OCI-LY3 (cell line): ENCODE data around the gene SLC36A3.
A peak's percentile ranks its signal among the peaks of the same experiment; 100 is the strongest.

Experiments
- H2AFZ ChIP-seq: fragments of 200-600, 300-600 bp; shearing (Covaris generic); 2 replicates; pipeline ENCODE4 v1.6.0; 2014; ENCODE audit warnings: antibody characterized with exemption, low read depth, low read length
- H3K27ac ChIP-seq: fragments of 200-600, 300-600 bp; sonication (generic); 2 replicates; pipeline ENCODE4 v1.5.1; 2014; ENCODE audit warnings: mild to moderate bottlenecking, low read length, moderate library complexity, mixed read lengths
- H3K27me3 ChIP-seq: fragments of 200-600, 300-600 bp; sonication (generic); 2 replicates; pipeline ENCODE4 v1.6.1; 2014; ENCODE audit warnings: low read depth, low read length, mixed read lengths
- H3K36me3 ChIP-seq: fragments of 200-600, 300-600 bp; sonication (generic); replicated peaks from 2 replicates; pipeline ENCODE3; 2014; ENCODE audit warnings: low read depth, low read length, mixed read lengths
- H3K4me1 ChIP-seq: fragments of 300-600, 200-600 bp; sonication (generic); 2 replicates; pipeline ENCODE4 v1.6.1; 2014; ENCODE audit warnings: low read length, mixed read lengths
- H3K4me2 ChIP-seq: fragments of 200-600, 300-600 bp; sonication (generic); 2 replicates; pipeline ENCODE4 v1.6.1; 2014; ENCODE audit warnings: low read length, mixed read lengths
- H3K4me3 ChIP-seq: fragments of 300-600, 200-600 bp; sonication (generic); 2 replicates; pipeline ENCODE4 v1.5.1; 2014; ENCODE audit warnings: antibody characterized with exemption, mild to moderate bottlenecking, low read length, moderate library complexity
- H3K79me2 ChIP-seq: fragments of 300-600, 200-600 bp; shearing (Covaris generic); 2 replicates; pipeline ENCODE4 v1.6.1; 2014; ENCODE audit warnings: mild to moderate bottlenecking, low read length, mixed read lengths
- H3K9ac ChIP-seq: fragments of 300-600, 200-600 bp; shearing (Covaris generic); 2 replicates; pipeline ENCODE4 v1.6.0; 2014; ENCODE audit warnings: mild to moderate bottlenecking, low read length, moderate library complexity
- H3K9me3 ChIP-seq: fragments of 200-600, 300-600 bp; shearing (Covaris generic); 2 replicates; pipeline ENCODE4 v1.6.1; 2014; ENCODE audit warnings: low read length, mixed read lengths; ENCODE audit not compliant: insufficient read depth
- H4K20me1 ChIP-seq: fragments of 200-600, 300-600 bp; sonication (generic); 2 replicates; pipeline ENCODE4 v1.6.1; 2016; ENCODE audit warnings: low read length, mixed read lengths; ENCODE audit not compliant: insufficient read depth
- CTCF ChIP-seq: fragments of 200-600, 300-600 bp; sonication (generic); IDR thresholded peaks from 2 replicates; pipeline ENCODE4 v1.5.1; 2014; ENCODE audit warnings: antibody characterized with exemption, low read length, low read depth
- EZH2phosphoT487 ChIP-seq: fragments of 200-600 bp; shearing (Covaris generic); IDR thresholded peaks from 2 replicates; pipeline ENCODE4 v1.6.1; 2018; ENCODE audit warnings: antibody characterized with exemption, mixed run types, low read depth

SLC36A3 gene

GRCh38 chr5:151251001-151251551, 52.5 kb downstream of the SLC36A3 start:
- no peak for TF ChIP-seq EZH2phosphoT487
- no peak for TF ChIP-seq CTCF
- no peaks in the 10 kb centered on the region for H4K20me1 ChIP-seq
- H3K9me3 ChIP-seq: no peaks in the 10 kb centered on the region

GRCh38 chr5:151250346-151251000, 53.1 kb downstream of the SLC36A3 start:
- Histone ChIP-seq H3K36me3 (peaks cover 5% of the 10 kb centered on the region), H3K9me3 (no peaks in the 10 kb centered on the region), H3K79me2 (peaks cover 24% of the 10 kb centered on the region), H3K27me3 (no peaks in the 10 kb centered on the region), H2AFZ (0 out of 2 replicates have a peak overlapping the region, but pooled peaks have one; percentile 58), H4K20me1 (no peaks in the 10 kb centered on the region), H3K9ac (peak overlapping the region; percentile 68; the same call in 1 of the 2 replicates), H3K4me1 (peaks cover 47% of the 10 kb centered on the region), H3K4me2 (peak overlapping the region; percentile 96), H3K27ac (peak overlapping the region; percentile 68), H3K4me3 (peak overlapping the region; percentile 57)
- TF ChIP-seq CTCF (no peak), EZH2phosphoT487 (no peak)

More at GRCh38 chr5:151251001-151251551, 52.5 kb downstream of the SLC36A3 start:
- Histone ChIP-seq H2AFZ (peak overlapping the region; percentile 58; the same call in 1 of the 2 replicates), H3K79me2 (peaks cover 30% of the 10 kb centered on the region), H3K27me3 (no peaks in the 10 kb centered on the region), H3K4me2 (peak overlapping the region; percentile 96), H3K9ac (peak overlapping the region; percentile 68; the same call in 1 of the 2 replicates), H3K4me3 (peak overlapping the region; percentile 76), H3K4me1 (peaks cover 49% of the 10 kb centered on the region), H3K36me3 (peaks cover 5% of the 10 kb centered on the region), H3K27ac (peak overlapping the region; percentile 68)

- Histone ChIP-seq H3K4me3 (no peak overlapping the region), H3K79me2 (peaks cover 13% of the 10 kb centered on the region), H3K4me2 (no peak overlapping the region), H3K9ac (no peak overlapping the region), H3K9me3 (no peaks in the 10 kb centered on the region), H3K36me3 (no peaks in the 10 kb centered on the region), H3K4me1 (peaks cover 47% of the 10 kb centered on the region), H3K27me3 (no peaks in the 10 kb centered on the region), H3K27ac (no peak overlapping the region), H4K20me1 (no peaks in the 10 kb centered on the region), H2AFZ (no peak overlapping the region)
- TF ChIP-seq EZH2phosphoT487 (no peak), CTCF (no peak)
These were observed 54.3 kb downstream of the SLC36A3 start for GRCh38 chr5:151249281-151249680.

- H3K79me2 ChIP-seq: peaks cover 6% of the 10 kb centered on the region
- H3K4me1 ChIP-seq: peaks cover 50% of the 10 kb centered on the region
- no peak overlapping the region for H3K4me2 ChIP-seq
- TF ChIP-seq CTCF (no peak), EZH2phosphoT487 (no peak)
- no peaks in the 10 kb centered on the region for H3K9me3 ChIP-seq
- H4K20me1 ChIP-seq: no peaks in the 10 kb centered on the region
- no peaks in the 10 kb centered on the region for H3K36me3 ChIP-seq
- H3K4me3 ChIP-seq: no peak overlapping the region
- H3K9ac ChIP-seq: no peak overlapping the region
- H3K27me3 ChIP-seq: no peaks in the 10 kb centered on the region
- no peak overlapping the region for H3K27ac ChIP-seq
- H2AFZ ChIP-seq: no peak overlapping the region
These were observed 54.9 kb downstream of the SLC36A3 start for GRCh38 chr5:151248651-151249050.
